IMR-90 (cell line): ENCODE data around the gene PKD1. TPM values are rescaled to one million over a fixed set of nuclear protein-coding genes. Genes with fewer than 3 reads are reported as not detected.

Experiments
- ATAC-seq: fragments of 200-7000 bp; cut with Tn5 transposase; 2 replicates; pipeline ENCODE4 v1.9.1; 2020; ENCODE audit warnings: low read depth, mild to moderate bottlenecking, moderate library complexity
- BruUV-seq: library from RNA; stranded (reverse); fragments of 400-500 nt; replicated peaks from 2 replicates; lab custom pipeline; 2021; lab: Mats Ljungman, UMichigan
- CTCF ChIA-PET: fragments of 300-600 bp; formaldehyde crosslinking; extraction: SDS; loops from one replicate; lab custom pipeline; 2021; ENCODE audit warnings: antibody characterized with exemption; lab: Yijun Ruan, JAX
- POLR2A ChIA-PET: fragments of 300-600 bp; sonication (Branson Sonifier 250); formaldehyde crosslinking; loops from one replicate; lab custom pipeline; 2022; ENCODE audit warnings: antibody characterized with exemption; ENCODE audit not compliant: unreplicated experiment; lab: Charles Lee
- DNase-seq: peaks from one replicate; pipeline ENCODE4 v3.0.0; 2013
- H2AFZ ChIP-seq: replicated peaks from 2 replicates; pipeline ENCODE3; 2013; ENCODE audit warnings: low read length, mild to moderate bottlenecking; ENCODE audit not compliant: poor library complexity
- H2AK5ac ChIP-seq: 2 replicates; pipeline ENCODE4 v1.6.1; 2013; ENCODE audit warnings: low read depth, low read length, inconsistent platforms
- H2AK9ac ChIP-seq: replicated peaks from 2 replicates; pipeline ENCODE3; 2013; ENCODE audit warnings: mild to moderate bottlenecking, low read depth, low read length, moderate library complexity; ENCODE audit not compliant: poor library complexity
- H2BK120ac ChIP-seq: 2 replicates; pipeline ENCODE4 v1.6.1; 2013; ENCODE audit warnings: low read depth, low read length, inconsistent platforms
- H2BK15ac ChIP-seq: 3 replicates; pipeline ENCODE4 v1.6.1; 2013; ENCODE audit warnings: low read depth, low read length, inconsistent platforms
- H2BK20ac ChIP-seq: 2 replicates; pipeline ENCODE4 v1.6.1; 2013; ENCODE audit warnings: low read depth, mild to moderate bottlenecking, inconsistent platforms, low read length, moderate library complexity
- H2BK5ac ChIP-seq: 2 replicates; pipeline ENCODE4 v1.6.1; 2013; ENCODE audit warnings: mild to moderate bottlenecking, low read depth, low read length, inconsistent platforms; ENCODE audit not compliant: poor library complexity, severe bottlenecking
- H3K14ac ChIP-seq: replicated peaks from 2 replicates; pipeline ENCODE4 v1.6.1; 2013; ENCODE audit warnings: low read depth, low read length, inconsistent platforms
- H3K18ac ChIP-seq: 2 replicates; pipeline ENCODE4 v1.6.1; 2013; ENCODE audit warnings: low read depth, low read length, control low read depth
- H3K23ac ChIP-seq: 2 replicates; pipeline ENCODE4 v1.6.1; 2013; ENCODE audit warnings: low read depth, low read length, inconsistent platforms
- H3K27ac ChIP-seq: 2 replicates; pipeline ENCODE4 v1.5.1; 2013; ENCODE audit warnings: mild to moderate bottlenecking, control low read depth, low read length; ENCODE audit not compliant: insufficient read depth
- H3K27me3 ChIP-seq: 2 replicates; pipeline ENCODE4 v1.6.1; 2013; ENCODE audit warnings: low read length; ENCODE audit not compliant: control insufficient read depth, insufficient read depth
- H3K36me3 ChIP-seq: 2 replicates; pipeline ENCODE4 v1.6.1; 2013; ENCODE audit warnings: low read length, mixed read lengths; ENCODE audit not compliant: control insufficient read depth, insufficient read depth
- H3K4ac ChIP-seq: 2 replicates; pipeline ENCODE4 v1.6.1; 2013; ENCODE audit warnings: low read depth, low read length, inconsistent platforms
- H3K4me1 ChIP-seq: 2 replicates; pipeline ENCODE4 v1.6.1; 2013; ENCODE audit warnings: low read length, mixed read lengths; ENCODE audit not compliant: control insufficient read depth, insufficient read depth
- H3K4me2 ChIP-seq: 2 replicates; pipeline ENCODE4 v1.6.1; 2013; ENCODE audit warnings: low read depth, mild to moderate bottlenecking, control low read depth, low read length, moderate library complexity
- H3K4me3 ChIP-seq: 2 replicates; pipeline ENCODE4 v1.5.1; 2013; ENCODE audit warnings: low read depth, mild to moderate bottlenecking, control low read depth, low read length, moderate library complexity; ENCODE audit not compliant: insufficient read depth
- H3K56ac ChIP-seq: 2 replicates; pipeline ENCODE4 v1.6.1; 2013; ENCODE audit warnings: low read length, inconsistent platforms; ENCODE audit not compliant: insufficient read depth; ENCODE audit errors: extremely low read depth
- H3K79me1 ChIP-seq, 2 experiments: 2 replicates each; pipeline ENCODE4 v1.6.1; 2013; ENCODE audit warnings: low read length in 2 of 2, inconsistent platforms in 1 of 2, low read depth in 1 of 2
- H3K9ac ChIP-seq: 2 replicates; pipeline ENCODE4 v1.6.1; 2013; ENCODE audit warnings: low read depth, low read length, control low read depth
- H3K9me1 ChIP-seq: 2 replicates; pipeline ENCODE4 v1.6.1; 2013; ENCODE audit warnings: low read length, inconsistent platforms; ENCODE audit not compliant: insufficient read depth
- H3K9me3 ChIP-seq: 2 replicates; pipeline ENCODE4 v1.6.1; 2013; ENCODE audit warnings: low read length; ENCODE audit not compliant: control insufficient read depth, insufficient read depth
- H4K20me1 ChIP-seq: 2 replicates; pipeline ENCODE4 v1.6.1; 2013; ENCODE audit warnings: low read length, inconsistent platforms; ENCODE audit not compliant: insufficient read depth
- H4K5ac ChIP-seq: 2 replicates; pipeline ENCODE4 v1.6.1; 2013; ENCODE audit warnings: mild to moderate bottlenecking, low read depth, low read length, control low read depth
- H4K8ac ChIP-seq, 2 experiments: 2 replicates each; pipeline ENCODE4 v1.6.1; 2013; ENCODE audit warnings: low read depth in 2 of 2, low read length in 2 of 2, control low read depth in 1 of 2, inconsistent platforms in 1 of 2
- H4K91ac ChIP-seq: 2 replicates; pipeline ENCODE4 v1.6.1; 2013; ENCODE audit warnings: low read depth, low read length, inconsistent platforms; ENCODE audit not compliant: insufficient read depth
- CHD1 ChIP-seq: IDR thresholded peaks from 2 replicates; pipeline ENCODE4 v1.6.1; 2012; ENCODE audit warnings: low read depth, low read length, improper control_type of control experiment
- MAFK ChIP-seq: IDR thresholded peaks from 2 replicates; pipeline ENCODE4 v1.6.1; 2012; ENCODE audit warnings: low read depth, low read length, improper control_type of control experiment
- NFE2L2 ChIP-seq: fragments of 150-350 bp; IDR thresholded peaks from 2 replicates; pipeline ENCODE4 v1.6.1; 2016; ENCODE audit warnings: low read depth, mild to moderate bottlenecking, low read length
- SMC3 ChIP-seq: fragments of 150-350 bp; IDR thresholded peaks from 2 replicates; pipeline ENCODE4 v1.6.1; 2016; ENCODE audit warnings: low read depth, mild to moderate bottlenecking, antibody characterized with exemption, low read length, moderate library complexity
- USF2 ChIP-seq: fragments of 150-350 bp; IDR thresholded peaks from 2 replicates; pipeline ENCODE4 v1.6.1; 2017; ENCODE audit warnings: mild to moderate bottlenecking, antibody characterized with exemption, low read length, low read depth
- WGBS, 2 experiments: methylation state at CpG; one replicate each; pipeline versions ENCODE4 v1.1.5 to v1.1.7; 2013; ENCODE audit warnings: missing lambda C conversion rate in 2 of 2; ENCODE audit not compliant: insufficient read length in 1 of 2; ENCODE audit errors: extremely low coverage in 2 of 2; 5-methylcytosine and 5-hydroxymethylcytosine counted together
- dilution Hi-C: fragments of 300-500 bp; cut with HindIII; formaldehyde crosslinking; loops from one replicate; pipeline ENCODE4 v1.14.3; 2018; ENCODE audit warnings: low sequenced_read_pairs; ENCODE audit not compliant: unreplicated experiment
- in situ Hi-C: fragments of 300-500 bp; cut with MboI; formaldehyde crosslinking; loops from 3 replicates; pipeline ENCODE4 v1.14.3; 2019; ENCODE audit warnings: low sequenced_read_pairs, inconsistent platforms, mixed read lengths
- intact Hi-C: fragments of 100-400 bp; cut with micrococcal nuclease; formaldehyde crosslinking; loops from 2 replicates; pipeline ENCODE4 v1.10.0; 2022
- polyA plus RNA-seq, 3 experiments: library from polyadenylated mRNA; depleted of rRNA; stranded (reverse); fragments of >200 nt; gene quantifications; 2 replicates each; pipeline ENCODE4 v1.2.3, GENCODE V29; 2012; ENCODE audit warnings: low replicate concordance in 1 of 3
- total RNA-seq: library from RNA; depleted of rRNA; stranded (reverse); fragments of >200 nt; gene quantifications from 2 replicates; pipeline ENCODE4 v1.2.3, GENCODE V29; 2012

Gene PKD1
- total and polyA plus RNA-seq, 2 of the 4 experiments (the other 2 are of a cell fraction): 7.9 to 97.3 TPM

- no peaks in the 10 kb centered on the region for H3K9me3 ChIP-seq
- H3K79me1 ChIP-seq: peaks cover 15 to 45% of the 10 kb centered on the region in 2 experiments
- 0 out of 2 replicates have a peak, but pooled peaks cover 2% of the 10 kb centered on the region for H3K9me1 ChIP-seq
- H2AK5ac ChIP-seq: no peak overlapping the region
- H4K91ac ChIP-seq: no peak overlapping the region
- H3K27ac ChIP-seq: no peak overlapping the region
- no peak overlapping the region for H3K4ac ChIP-seq
- H2BK15ac ChIP-seq: no peak overlapping the region
- H3K4me1 ChIP-seq: peaks cover 4% of the 10 kb centered on the region
- no peak overlapping the region for H3K23ac ChIP-seq
- dilution Hi-C loops (no loop called here), in situ Hi-C loops (no loop called here), intact Hi-C loops (no loop called here)
- no TSS peak for BruUV-seq
- H3K27me3 ChIP-seq: no peaks in the 10 kb centered on the region
- no peak overlapping the region for H3K4me3 ChIP-seq
- no peak overlapping the region for H3K4me2 ChIP-seq
- ChIA-PET POLR2A (no interaction called here), CTCF (no interaction called here)
- no peak overlapping the region for H3K9ac ChIP-seq
- H3K56ac ChIP-seq: no peak overlapping the region
- 99% methylated on average over 10 of the region's 21 CpGs; no CpG with 5 or more reads in 1 of the 2 experiments for WGBS, 2 experiments
- no peak overlapping the region for H2AFZ ChIP-seq
- H3K36me3 ChIP-seq: peaks cover 54% of the 10 kb centered on the region
- no peak for DNase-seq
- H2BK5ac ChIP-seq: no peak overlapping the region
- no peak overlapping the region for H2AK9ac ChIP-seq
- no peak overlapping the region for H2BK20ac ChIP-seq
- ATAC-seq: no peak
- H3K14ac ChIP-seq: no peak overlapping the region
- no peaks in the 10 kb centered on the region; the same call in none of the 2 replicates for H4K20me1 ChIP-seq
- TF ChIP-seq NFE2L2 (no peak), SMC3 (no peak), CHD1 (no peak), MAFK (no peak), USF2 (no peak)
- no peak overlapping the region for H4K8ac ChIP-seq
- no peak overlapping the region for H2BK120ac ChIP-seq
- H3K18ac ChIP-seq: no peak overlapping the region
- H4K5ac ChIP-seq: no peak overlapping the region
These were observed 82.5 kb downstream of the PKD1 start for GRCh38 chr16:2053211-2053610.
